H1 (cell line): ENCODE data around the gene CCDC33. TPM values are rescaled to one million over a fixed set of nuclear protein-coding genes. Genes with fewer than 3 reads are reported as not detected.

Experiments
- FOSL1 ChIP-seq: IDR thresholded peaks from 2 replicates; pipeline ENCODE4 v1.6.1; 2011; ENCODE audit warnings: mild to moderate bottlenecking, low read depth, low read length, moderate library complexity; ENCODE audit not compliant: insufficient read depth
- polyA plus RNA-seq, 7 experiments: library from polyadenylated mRNA; depleted of rRNA in 3 of 7; stranded (reverse) in 5 of 7; unstranded in 2 of 7; fragments of >200 nt in 5 of 7; fragments of 200-250 nt in 2 of 7; gene quantifications; 1 replicate in 5 of 7; 2 replicates in 1 of 7; 4 replicates in 1 of 7; pipeline versions ENCODE4 v1.2.1 to v1.2.3, GENCODE V29; 2011 to 2013; ENCODE audit warnings: missing spikeins in 2 of 7, mixed read lengths in 2 of 7
- total RNA-seq: library from RNA; stranded (reverse); fragmentation: NEBNext Ultra II Directional; extraction: Animal tissue kit (Norgen Biotek cat#: 25700); gene quantifications from 2 replicates; pipeline ENCODE4 v1.2.1, GENCODE V29; 2021

CCDC33 gene
- total and polyA plus RNA-seq, 2 of the 8 experiments (the other 6 are each of a cell fraction or from before 2014, with no cell fraction given): 2.0 to 2.7 TPM

GRCh38 chr15:74319138-74319460, 83.0 kb downstream of the CCDC33 start (continued):
- no peak for TF ChIP-seq FOSL1
